CD14-positive monocyte (primary cell): ENCODE results near the gene LAMB1. TPM values are rescaled to one million over a fixed set of nuclear protein-coding genes. Genes with fewer than 3 reads are reported as not detected.

ENCODE experiments used
- DNase-seq, 3 donors: peaks; one replicate each; pipeline ENCODE4 v3.0.0-alpha.2; 2011 to 2022
- H2AFZ ChIP-seq: 2 replicates; pipeline ENCODE4 v1.6.0; 2012; ENCODE audit warnings: mild to moderate bottlenecking, low read depth, low read length, inconsistent platforms; ENCODE audit not compliant: insufficient read depth, poor library complexity, severe bottlenecking
- H3K27ac ChIP-seq, 2 donors: 1 replicate in 1 of 2; 2 replicates in 1 of 2; pipeline ENCODE4 v1.5.1; 2012 to 2013; ENCODE audit warnings: low read length in 2 of 2, control low read depth in 1 of 2, inconsistent platforms in 1 of 2, low read depth in 1 of 2, mild to moderate bottlenecking in 1 of 2
- H3K27me3 ChIP-seq, 2 donors: one replicate each; pipeline versions ENCODE4 v1.6.0 to v1.6.1; 2011 to 2013; ENCODE audit warnings: low read length in 2 of 2; ENCODE audit not compliant: control insufficient read depth in 2 of 2, insufficient read depth in 2 of 2
- H3K36me3 ChIP-seq, 2 donors: replicated peaks in 1 of 2; 1 replicate in 1 of 2; 2 replicates in 1 of 2; pipeline versions ENCODE4 v1.5.1 to v1.6.1; 2012 to 2013; ENCODE audit warnings: low read length in 2 of 2, control low read depth in 1 of 2, inconsistent platforms in 1 of 2, mild to moderate bottlenecking in 1 of 2; ENCODE audit not compliant: insufficient read depth in 2 of 2, control insufficient read depth in 1 of 2
- H3K4me1 ChIP-seq, 2 donors: 1 replicate in 1 of 2; 2 replicates in 1 of 2; pipeline versions ENCODE4 v1.5.1 to v1.6.1; 2012 to 2013; ENCODE audit warnings: low read length in 2 of 2, control low read depth in 1 of 2, inconsistent platforms in 1 of 2, mild to moderate bottlenecking in 1 of 2, moderate library complexity in 1 of 2; ENCODE audit not compliant: insufficient read depth in 2 of 2, control insufficient read depth in 1 of 2
- H3K4me2 ChIP-seq: replicated peaks from 2 replicates; pipeline ENCODE3; 2012; ENCODE audit warnings: low read length, moderate library complexity, mild to moderate bottlenecking; ENCODE audit not compliant: poor library complexity, severe bottlenecking; ENCODE audit errors: extremely low read depth
- H3K4me3 ChIP-seq, 3 experiments: fragments of 200-600 bp in 1 of 3; sonication (generic) in 1 of 3; replicated peaks in 1 of 3; 1 replicate in 2 of 3; 2 replicates in 1 of 3; pipeline ENCODE4 v1.5.1; 2011 to 2013; ENCODE audit warnings: low read length in 3 of 3, mild to moderate bottlenecking in 3 of 3, control low read depth in 2 of 3, low read depth in 2 of 3, inconsistent platforms in 1 of 3, moderate library complexity in 1 of 3
- H3K79me2 ChIP-seq: 2 replicates; pipeline ENCODE4 v1.6.0; 2012; ENCODE audit warnings: mild to moderate bottlenecking, control low read depth, inconsistent platforms, low read length, moderate library complexity; ENCODE audit not compliant: insufficient read depth
- H3K9ac ChIP-seq: 2 replicates; pipeline ENCODE4 v1.6.0; 2017; ENCODE audit warnings: low read length, mild to moderate bottlenecking; ENCODE audit not compliant: insufficient read depth, poor library complexity, severe bottlenecking
- H3K9me3 ChIP-seq, 2 donors: replicated peaks in 1 of 2; 1 replicate in 1 of 2; 2 replicates in 1 of 2; pipeline versions ENCODE4 v1.5.1 to v1.6.1; 2012 to 2013; ENCODE audit warnings: low read length in 2 of 2, control low read depth in 1 of 2; ENCODE audit not compliant: control insufficient read depth in 1 of 2, insufficient read depth in 1 of 2
- H4K20me1 ChIP-seq: 2 replicates; pipeline ENCODE4 v1.6.0; 2012; ENCODE audit warnings: mild to moderate bottlenecking, low read length, control low read depth, moderate library complexity; ENCODE audit not compliant: insufficient read depth
- H3K27ac Mint-ChIP-seq, 7 donors: one replicate each; pipeline ENCODE4 v1.8.0; 2020; ENCODE audit warnings: mild to moderate bottlenecking in 7 of 7, mixed read lengths in 7 of 7, moderate library complexity in 6 of 7, inconsistent platforms in 2 of 7
- H3K27me3 Mint-ChIP-seq, 3 donors: one replicate each; pipeline ENCODE4 v1.8.0; 2021 to 2022; ENCODE audit warnings: low read depth in 3 of 3, mild to moderate bottlenecking in 3 of 3, mixed read lengths in 3 of 3, moderate library complexity in 3 of 3, inconsistent platforms in 1 of 3
- H3K36me3 Mint-ChIP-seq, 2 donors: one replicate each; pipeline ENCODE4 v1.8.0; 2020; ENCODE audit warnings: mixed read lengths in 2 of 2, inconsistent platforms in 1 of 2, mild to moderate bottlenecking in 1 of 2
- H3K4me1 Mint-ChIP-seq: one replicate; pipeline ENCODE4 v1.8.0; 2020; ENCODE audit warnings: mild to moderate bottlenecking, mixed read lengths
- H3K4me3 Mint-ChIP-seq, 2 donors: one replicate each; pipeline ENCODE4 v1.8.0; 2020; ENCODE audit warnings: mild to moderate bottlenecking in 2 of 2, mixed read lengths in 2 of 2, moderate library complexity in 1 of 2
- H3K9me3 Mint-ChIP-seq, 7 donors: one replicate each; pipeline ENCODE4 v1.8.0; 2020 to 2022; ENCODE audit warnings: mixed read lengths in 7 of 7, mild to moderate bottlenecking in 6 of 7, moderate library complexity in 6 of 7, inconsistent platforms in 2 of 7
- WGBS: methylation state at CpG from one replicate; pipeline ENCODE4 v1.1.5; 2013; ENCODE audit warnings: missing lambda C conversion rate; ENCODE audit not compliant: insufficient coverage; 5-methylcytosine and 5-hydroxymethylcytosine counted together
- intact Hi-C, 2 donors: fragments of 100-400 bp; cut with micrococcal nuclease; formaldehyde crosslinking; loops; one replicate each; pipeline versions ENCODE4 v1.15.0 to v1.15.1; 2023
- polyA plus RNA-seq, 3 donors: library from polyadenylated mRNA; depleted of rRNA in 1 of 3; unstranded in 2 of 3; stranded (reverse) in 1 of 3; fragments of 300-500 nt in 2 of 3; fragments of >200 nt in 1 of 3; fragmentation: Illumina TruSeq in 2 of 3; gene quantifications; 1 replicate in 2 of 3; 2 replicates in 1 of 3; pipeline ENCODE4 v1.2.3, GENCODE V29; 2012 to 2021
- TF ChIP-seq, protein P1 (sequence below): fragments of 200-600 bp; IDR thresholded peaks from one replicate; pipeline ENCODE4 v1.8.0; 2022; ENCODE audit warnings: antibody characterized with exemption, mild to moderate bottlenecking

The LAMB1 gene
- polyA plus RNA-seq, 3 donors = 0.42 TPM; not detected in 2

DNA sequence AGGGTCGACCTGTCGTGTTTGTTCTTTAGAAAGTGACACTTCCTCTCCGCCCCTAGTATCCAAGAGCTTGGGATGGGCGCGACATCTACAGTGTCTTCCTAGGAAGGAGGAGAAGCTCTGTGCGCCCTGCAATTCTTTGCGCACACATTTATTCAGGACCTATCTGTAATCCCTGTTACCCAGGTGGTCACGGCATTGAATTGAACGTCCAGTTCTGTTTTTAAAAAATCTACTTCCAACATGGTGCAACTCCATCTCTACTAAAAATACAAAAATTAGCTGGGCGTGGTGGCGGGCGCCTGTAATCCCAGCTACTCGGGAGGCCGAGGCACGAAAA, 606 bp upstream of the LAMB1 start:
- Histone ChIP-seq H3K4me2 (peak overlapping the region; percentile 67), H4K20me1 (no peaks in the 10 kb centered on the region), H3K4me1 (peaks cover 6 to 26% of the 10 kb centered on the region in 2 donors), H2AFZ (no peak overlapping the region), H3K9ac (no peak overlapping the region), H3K36me3 (no peaks in the 10 kb centered on the region), H3K79me2 (no peaks in the 10 kb centered on the region), H3K27me3 (peaks cover 48 to 72% of the 10 kb centered on the region in 2 donors), H3K4me3 (no peak overlapping the region), H3K9me3 (peaks cover 0 to 14% of the 10 kb centered on the region in 2 donors), H3K27ac (no peak overlapping the region)
- TF ChIP-seq, protein P1, sequence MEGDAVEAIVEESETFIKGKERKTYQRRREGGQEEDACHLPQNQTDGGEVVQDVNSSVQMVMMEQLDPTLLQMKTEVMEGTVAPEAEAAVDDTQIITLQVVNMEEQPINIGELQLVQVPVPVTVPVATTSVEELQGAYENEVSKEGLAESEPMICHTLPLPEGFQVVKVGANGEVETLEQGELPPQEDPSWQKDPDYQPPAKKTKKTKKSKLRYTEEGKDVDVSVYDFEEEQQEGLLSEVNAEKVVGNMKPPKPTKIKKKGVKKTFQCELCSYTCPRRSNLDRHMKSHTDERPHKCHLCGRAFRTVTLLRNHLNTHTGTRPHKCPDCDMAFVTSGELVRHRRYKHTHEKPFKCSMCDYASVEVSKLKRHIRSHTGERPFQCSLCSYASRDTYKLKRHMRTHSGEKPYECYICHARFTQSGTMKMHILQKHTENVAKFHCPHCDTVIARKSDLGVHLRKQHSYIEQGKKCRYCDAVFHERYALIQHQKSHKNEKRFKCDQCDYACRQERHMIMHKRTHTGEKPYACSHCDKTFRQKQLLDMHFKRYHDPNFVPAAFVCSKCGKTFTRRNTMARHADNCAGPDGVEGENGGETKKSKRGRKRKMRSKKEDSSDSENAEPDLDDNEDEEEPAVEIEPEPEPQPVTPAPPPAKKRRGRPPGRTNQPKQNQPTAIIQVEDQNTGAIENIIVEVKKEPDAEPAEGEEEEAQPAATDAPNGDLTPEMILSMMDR = no peak
- Mint-ChIP-seq H3K27ac (no peak overlapping the region), H3K4me3 (peak overlapping the region in 1 of 2 donors; percentile 76), H3K4me1 (peaks cover 14% of the 10 kb centered on the region), H3K27me3 (peaks cover 64 to 78% (median 66%) of the 10 kb centered on the region in 3 donors), H3K9me3 (peaks cover 0 to 27% (median 3%) of the 10 kb centered on the region in 7 donors), H3K36me3 (peaks cover 0 to 5% of the 10 kb centered on the region in 2 donors)
- WGBS = 14% methylated on average over 10 of the region's 15 CpGs
- DNase-seq = no peak
- intact Hi-C loops = no loop called here

DNA sequence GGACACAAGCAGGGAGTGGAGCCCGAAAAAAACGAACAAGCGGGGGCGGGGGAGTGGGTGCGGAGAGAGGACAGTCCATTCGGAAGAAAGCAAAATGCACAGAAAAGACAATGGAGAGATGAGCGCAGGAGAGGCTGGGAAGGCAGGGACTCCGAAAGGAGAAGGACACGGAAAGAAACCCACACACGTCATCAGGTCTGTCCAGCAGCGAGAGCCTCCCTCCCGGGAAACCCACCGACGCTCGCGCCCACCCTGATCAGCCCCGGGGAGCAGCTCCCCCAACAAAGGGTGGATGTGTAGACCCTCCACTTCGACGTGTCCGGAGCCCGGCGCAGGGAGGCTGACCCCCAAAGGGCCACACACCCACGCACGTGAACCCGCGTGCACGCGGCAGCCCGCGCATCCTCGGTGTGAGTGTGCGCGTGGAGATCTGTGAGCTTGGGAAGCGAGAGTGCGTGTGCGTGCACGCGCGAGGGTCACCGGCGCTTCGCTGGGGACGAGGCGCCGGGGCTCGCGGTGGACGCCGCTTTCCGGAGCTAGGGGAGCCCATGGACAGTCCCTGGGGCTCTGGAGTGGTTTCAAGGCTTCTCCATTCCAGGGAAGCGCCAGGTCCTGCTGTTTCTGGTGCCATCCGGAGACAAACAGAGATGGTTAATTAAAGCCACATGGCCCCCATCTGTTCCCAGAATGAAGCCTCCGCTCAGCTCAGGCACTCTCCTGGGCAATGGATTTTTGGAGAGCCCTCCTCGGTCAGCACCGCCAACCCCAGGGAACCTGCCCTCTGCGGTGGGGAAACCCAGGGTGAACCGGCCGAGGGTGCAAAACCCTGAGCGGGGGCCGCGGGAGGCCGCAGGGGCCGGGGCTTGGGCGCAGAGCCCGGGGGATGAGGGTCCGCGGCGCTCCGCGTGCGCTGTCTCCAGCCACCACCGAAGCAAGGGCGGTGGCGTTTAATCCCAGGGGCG, 916 bp downstream of the LAMB1 start:
- peak overlapping the region; percentile 64 to 93 for H3K4me3 Mint-ChIP-seq
- peaks cover 0 to 5% of the 10 kb centered on the region in 2 donors for H3K36me3 Mint-ChIP-seq
- peaks cover 14% of the 10 kb centered on the region for H3K4me1 Mint-ChIP-seq
- Histone ChIP-seq H2AFZ (peak overlapping the region; percentile 56), H3K9me3 (peaks cover 0 to 14% of the 10 kb centered on the region in 2 donors), H3K27me3 (peaks cover 48 to 76% of the 10 kb centered on the region in 2 donors), H3K4me3 (peak overlapping the region in 1 of 3 experiments; percentile 64), H3K36me3 (no peaks in the 10 kb centered on the region), H3K4me2 (peak overlapping the region; percentile 67), H3K27ac (no peak overlapping the region), H3K9ac (no peak overlapping the region), H3K79me2 (no peaks in the 10 kb centered on the region), H4K20me1 (no peaks in the 10 kb centered on the region), H3K4me1 (peaks cover 6 to 26% of the 10 kb centered on the region in 2 donors)
- H3K9me3 Mint-ChIP-seq = peaks cover 0 to 27% (median 3%) of the 10 kb centered on the region in 7 donors
- WGBS = 2% methylated on average over 70 of the region's 75 CpGs
- TF ChIP-seq, protein P1 = no peak
- peaks cover 60 to 82% (median 65%) of the 10 kb centered on the region in 3 donors for H3K27me3 Mint-ChIP-seq
- no peak overlapping the region for H3K27ac Mint-ChIP-seq
- no peak for DNase-seq
- intact Hi-C loops = no loop called here
